NT2/D1 (cell line): Measurements from ENCODE around the gene SCYGR4.

ENCODE experiments used
- SUZ12 ChIP-seq: IDR thresholded peaks from 2 replicates; pipeline ENCODE4 v1.6.1; 2011; ENCODE audit not compliant: insufficient read length, insufficient read depth; ENCODE audit errors: extremely low read depth
- ZNF274 ChIP-seq: IDR thresholded peaks from 2 replicates; pipeline ENCODE4 v1.6.1; 2011; ENCODE audit warnings: mild to moderate bottlenecking, low read depth, low read length

DNA sequence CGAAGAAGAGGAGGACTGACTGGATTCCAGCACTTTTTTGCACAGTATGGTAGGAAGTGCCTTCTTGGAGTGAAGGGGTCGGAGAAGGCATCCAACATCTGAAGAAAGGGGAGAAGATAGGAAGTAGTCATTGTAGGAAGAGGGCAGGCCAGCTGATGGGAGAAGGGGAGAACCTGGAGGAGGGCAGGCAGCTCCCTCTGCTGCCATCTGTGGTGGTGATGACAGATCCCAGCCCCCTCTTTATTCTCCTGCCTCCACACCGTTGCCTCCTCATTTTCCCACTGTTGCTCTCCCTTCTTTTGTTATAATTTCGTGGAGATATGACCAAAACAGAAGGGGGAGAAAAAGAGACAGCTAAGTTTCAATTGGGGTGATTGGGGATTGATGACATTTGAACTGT is 21.5 kb upstream of the SCYGR4 start:
- no peak for TF ChIP-seq ZNF274
- TF ChIP-seq SUZ12, result no peak
